Gastroesophageal sphincter (tissue), 3 donors: Measurements from ENCODE around the gene GOLGA8K.
"Not testable (repeated sequence)": the region's sequence is repeated elsewhere in the genome, so short reads cannot be mapped to it uniquely, and the experiment has no call there.

ENCODE experiments used
- POLR2A ChIP-seq, 2 donors: fragments of 450-650 bp; IDR thresholded peaks; one replicate each; pipeline ENCODE4 v1.6.1; 2017; ENCODE audit warnings: antibody characterized with exemption in 2 of 2, mild to moderate bottlenecking in 2 of 2, moderate library complexity in 1 of 2
- TF ChIP-seq, protein P1 (sequence below), 4 experiments: fragments of 200-600 bp in 2 of 4; fragments of 450-650 bp in 2 of 4; sonication (generic) in 1 of 4; IDR thresholded peaks; one replicate each; pipeline ENCODE4 v1.5.1; 2017 to 2019; ENCODE audit warnings: antibody characterized with exemption in 4 of 4, mild to moderate bottlenecking in 2 of 4, moderate library complexity in 2 of 4

DNA sequence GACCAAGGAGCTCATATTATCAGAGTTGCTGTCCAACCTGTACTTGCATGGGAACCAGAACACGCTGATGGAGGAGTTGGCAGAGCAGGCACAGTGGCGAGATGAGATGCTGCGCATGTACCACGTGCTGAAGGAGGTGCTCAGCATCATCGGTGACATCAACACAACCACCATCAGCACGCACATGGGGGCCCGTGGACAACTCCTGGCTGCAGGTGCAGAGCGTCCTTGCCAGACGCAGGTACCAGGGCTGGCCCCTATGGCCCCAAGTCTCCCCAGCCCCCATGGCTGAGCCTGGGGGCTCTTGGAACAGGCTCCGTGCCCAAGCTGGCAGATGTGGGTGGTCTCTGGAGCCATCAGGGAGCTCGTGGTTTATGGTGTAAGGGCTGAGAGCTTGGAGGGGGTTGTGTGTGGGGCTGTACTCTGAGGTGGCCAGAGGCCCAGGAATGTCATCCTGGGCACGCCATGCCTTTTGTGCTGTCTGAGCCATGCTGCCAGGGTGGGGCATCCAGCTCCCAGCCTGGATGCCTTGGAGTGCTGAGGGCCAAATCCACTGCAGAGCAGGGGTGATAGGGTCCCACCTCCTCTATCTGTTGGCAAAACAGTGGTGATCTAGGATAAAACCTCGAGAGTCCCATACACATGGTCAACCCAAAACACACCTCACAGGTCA is 17.1 kb downstream of the GOLGA8K start:
- TF ChIP-seq, protein P1, sequence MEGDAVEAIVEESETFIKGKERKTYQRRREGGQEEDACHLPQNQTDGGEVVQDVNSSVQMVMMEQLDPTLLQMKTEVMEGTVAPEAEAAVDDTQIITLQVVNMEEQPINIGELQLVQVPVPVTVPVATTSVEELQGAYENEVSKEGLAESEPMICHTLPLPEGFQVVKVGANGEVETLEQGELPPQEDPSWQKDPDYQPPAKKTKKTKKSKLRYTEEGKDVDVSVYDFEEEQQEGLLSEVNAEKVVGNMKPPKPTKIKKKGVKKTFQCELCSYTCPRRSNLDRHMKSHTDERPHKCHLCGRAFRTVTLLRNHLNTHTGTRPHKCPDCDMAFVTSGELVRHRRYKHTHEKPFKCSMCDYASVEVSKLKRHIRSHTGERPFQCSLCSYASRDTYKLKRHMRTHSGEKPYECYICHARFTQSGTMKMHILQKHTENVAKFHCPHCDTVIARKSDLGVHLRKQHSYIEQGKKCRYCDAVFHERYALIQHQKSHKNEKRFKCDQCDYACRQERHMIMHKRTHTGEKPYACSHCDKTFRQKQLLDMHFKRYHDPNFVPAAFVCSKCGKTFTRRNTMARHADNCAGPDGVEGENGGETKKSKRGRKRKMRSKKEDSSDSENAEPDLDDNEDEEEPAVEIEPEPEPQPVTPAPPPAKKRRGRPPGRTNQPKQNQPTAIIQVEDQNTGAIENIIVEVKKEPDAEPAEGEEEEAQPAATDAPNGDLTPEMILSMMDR (IDR thresholded peaks at IDR 0.05) = not testable (repeated sequence)
- TF ChIP-seq POLR2A (IDR thresholded peaks at IDR 0.05) = not testable (repeated sequence)
